Mesodermal cell (in vitro differentiated cells): ENCODE results near the gene DPH2.
A peak's percentile ranks its signal among the peaks of the same experiment; 100 is the strongest.

Experiments used
- H3K27ac ChIP-seq: 2 replicates; pipeline ENCODE4 v1.7.0; 2013; ENCODE audit warnings: mild to moderate bottlenecking, low read depth, low read length, moderate library complexity; ENCODE audit not compliant: severe bottlenecking
- H3K36me3 ChIP-seq: 2 replicates; pipeline ENCODE4 v1.7.1; 2013; ENCODE audit warnings: mild to moderate bottlenecking, low read length, moderate library complexity; ENCODE audit not compliant: control insufficient read depth, insufficient read depth
- H3K4me1 ChIP-seq: one replicate; pipeline ENCODE4 v1.7.1; 2013; ENCODE audit warnings: mild to moderate bottlenecking, low read length; ENCODE audit not compliant: insufficient read depth, control insufficient read depth, poor library complexity, severe bottlenecking
- H3K4me3 ChIP-seq: 2 replicates; pipeline ENCODE4 v1.7.0; 2013; ENCODE audit warnings: low read length, control low read depth, mild to moderate bottlenecking; ENCODE audit not compliant: insufficient read depth, poor library complexity, severe bottlenecking; ENCODE audit errors: extremely low read depth
- H3K9me3 ChIP-seq: 2 replicates; pipeline ENCODE4 v1.7.1; 2013; ENCODE audit warnings: mild to moderate bottlenecking, low read length, moderate library complexity; ENCODE audit not compliant: control insufficient read depth
- WGBS, 2 experiments: methylation state at CpG; one replicate each; pipeline ENCODE4 v1.1.5; 2013; ENCODE audit warnings: missing lambda C conversion rate in 2 of 2; ENCODE audit not compliant: insufficient coverage in 2 of 2; 5-methylcytosine and 5-hydroxymethylcytosine counted together

DPH2 gene

DNA sequence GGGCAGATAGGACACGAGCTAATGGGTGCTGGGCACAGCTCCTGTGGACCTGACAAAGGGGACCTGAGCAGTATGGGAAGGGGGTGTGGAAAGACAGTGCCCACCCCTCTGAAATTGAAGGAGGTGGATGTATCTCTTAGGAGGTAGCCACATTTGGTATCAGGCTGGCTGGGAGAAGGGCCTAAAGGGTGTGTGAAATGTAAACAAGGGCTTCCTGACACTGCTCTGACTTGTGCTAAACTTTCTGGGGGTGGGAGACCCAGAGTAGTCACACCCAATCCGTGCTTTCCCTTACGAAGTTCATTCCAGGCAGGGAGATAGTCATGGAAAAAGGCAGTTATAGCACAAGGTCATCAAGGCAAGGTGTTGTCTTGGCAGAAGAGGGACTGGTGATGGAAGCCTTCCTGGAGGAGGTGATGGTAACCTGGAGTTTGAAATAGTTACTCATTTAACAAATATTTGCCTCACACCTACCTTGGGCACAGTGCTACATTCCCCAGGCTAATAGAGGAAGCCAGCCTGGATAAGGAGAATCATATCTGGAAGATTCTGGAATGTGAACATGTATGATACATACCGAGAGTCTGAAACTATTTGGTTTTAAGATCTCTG lies 16.3 kb downstream of the DPH2 start:
- H3K27ac ChIP-seq, result no peak overlapping the region
- WGBS, 2 experiments, result 84 to 95% methylated on average over 4 of the region's 4 CpGs
- no peaks in the 10 kb centered on the region for H3K9me3 ChIP-seq
- H3K4me3 ChIP-seq, result no peak overlapping the region
- H3K4me1 ChIP-seq, result peaks cover 24% of the 10 kb centered on the region
- peaks cover 55% of the 10 kb centered on the region for H3K36me3 ChIP-seq

DNA sequence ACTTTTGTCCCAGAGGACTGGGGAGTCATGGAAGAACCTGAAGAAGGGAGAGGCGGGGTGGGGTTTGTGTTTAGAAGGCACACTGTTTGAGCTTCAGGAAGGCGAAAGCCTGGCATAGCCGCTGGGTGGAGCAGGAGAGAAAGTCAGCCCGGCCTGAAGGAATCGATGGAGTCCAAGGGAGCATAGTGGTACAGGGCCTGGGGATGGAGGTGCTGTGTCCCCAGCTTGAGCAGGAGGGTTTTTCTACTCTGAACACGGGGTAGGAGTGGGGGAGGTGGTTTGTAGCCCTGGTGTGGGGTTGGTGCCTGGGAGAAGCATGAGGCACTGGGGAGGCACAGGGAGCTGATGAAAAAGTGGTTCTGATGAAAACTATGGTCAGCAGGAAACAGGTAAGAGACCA lies 16.9 kb downstream of the DPH2 start:
- Histone ChIP-seq H3K9me3 (no peaks in the 10 kb centered on the region), H3K4me1 (peaks cover 24% of the 10 kb centered on the region), H3K27ac (no peak overlapping the region), H3K36me3 (peaks cover 49% of the 10 kb centered on the region), H3K4me3 (no peak overlapping the region)
- WGBS, 2 experiments, result 85 to 87% methylated on average over 5 to 6 of the region's 6 CpGs

DNA sequence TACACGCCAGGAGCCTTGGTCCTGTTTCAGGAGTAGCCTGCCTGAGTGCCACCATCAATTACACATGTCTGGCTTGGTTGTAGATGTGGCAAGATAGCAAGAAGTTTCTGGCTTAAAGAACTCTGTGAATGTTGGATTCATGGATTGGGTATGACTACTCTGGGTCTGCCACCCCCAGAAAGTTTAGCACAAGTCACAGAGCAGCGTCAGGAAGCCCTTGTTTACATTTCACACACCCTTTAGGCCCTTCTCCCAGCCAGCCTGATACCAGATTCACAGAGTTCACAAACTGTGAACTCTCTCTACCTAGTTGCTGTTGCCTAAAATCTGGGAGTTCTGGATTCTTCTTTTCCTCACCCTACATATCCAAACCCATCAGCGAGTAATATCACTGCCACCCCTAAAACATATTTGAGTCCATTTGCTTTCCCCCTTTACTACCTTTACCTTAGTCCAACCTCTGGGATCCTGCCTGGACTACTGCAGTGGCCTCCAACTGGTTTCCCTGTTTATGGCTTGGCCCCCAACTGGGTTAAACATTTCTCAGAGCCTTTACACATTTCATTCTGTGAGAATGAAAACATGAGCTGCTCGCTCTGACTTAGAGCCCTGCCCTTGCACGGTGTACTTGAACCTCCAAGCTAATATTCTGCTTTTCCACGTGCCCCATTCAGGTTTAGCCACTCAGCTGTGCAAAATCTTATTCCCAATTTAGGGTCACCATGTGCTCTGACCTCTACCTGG lies 17.5 kb downstream of the DPH2 start:
- Histone ChIP-seq H3K36me3 (peaks cover 43% of the 10 kb centered on the region), H3K9me3 (no peaks in the 10 kb centered on the region), H3K4me1 (peaks cover 24% of the 10 kb centered on the region), H3K4me3 (no peak overlapping the region), H3K27ac (peak overlapping the region; percentile 29)
- 92 to 95% methylated on average over 4 to 6 of the region's 6 CpGs for WGBS, 2 experiments

DNA sequence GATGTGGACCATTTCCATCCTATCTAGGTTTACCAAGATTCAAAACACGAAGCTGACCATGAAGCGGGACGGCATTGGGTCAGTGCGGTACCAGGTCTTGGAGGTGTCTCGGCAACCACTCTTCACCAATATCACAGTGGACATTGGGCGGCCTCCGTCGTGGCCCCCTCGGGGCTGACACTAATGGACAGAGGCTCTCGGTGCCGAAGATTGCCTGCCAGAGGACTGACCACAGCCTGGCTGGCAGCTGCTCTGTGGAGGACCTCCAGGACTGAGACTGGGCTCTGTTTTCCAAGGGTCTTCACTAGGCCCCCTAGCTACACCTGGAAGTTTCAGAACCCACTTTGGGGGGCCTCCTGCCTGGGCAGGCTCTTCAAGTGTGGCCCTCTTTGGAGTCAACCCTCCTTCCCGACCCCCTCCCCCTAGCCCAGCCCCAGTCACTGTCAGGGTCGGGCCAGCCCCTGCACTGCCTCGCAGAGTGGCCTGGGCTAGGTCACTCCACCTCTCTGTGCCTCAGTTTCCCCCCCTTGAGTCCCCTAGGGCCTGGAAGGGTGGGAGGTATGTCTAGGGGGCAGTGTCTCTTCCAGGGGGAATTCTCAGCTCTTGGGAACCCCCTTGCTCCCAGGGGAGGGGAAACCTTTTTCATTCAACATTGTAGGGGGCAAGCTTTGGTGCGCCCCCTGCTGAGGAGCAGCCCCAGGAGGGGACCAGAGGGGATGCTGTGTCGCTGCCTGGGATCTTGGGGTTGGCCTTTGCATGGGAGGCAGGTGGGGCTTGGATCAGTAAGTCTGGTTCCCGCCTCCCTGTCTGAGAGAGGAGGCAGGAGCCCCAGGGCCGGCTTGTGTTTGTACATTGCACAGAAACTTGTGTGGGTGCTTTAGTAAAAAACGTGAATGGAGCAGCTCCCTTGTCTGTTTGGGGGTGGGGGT lies 20.7 kb downstream of the DPH2 start:
- Histone ChIP-seq H3K9me3 (no peaks in the 10 kb centered on the region), H3K36me3 (peaks cover 12% of the 10 kb centered on the region), H3K4me3 (peak overlapping the region; percentile 59), H3K27ac (peak overlapping the region; percentile 45), H3K4me1 (peaks cover 24% of the 10 kb centered on the region)
- WGBS, 2 experiments, result 81 to 86% methylated on average over 16 of the region's 19 CpGs

DNA sequence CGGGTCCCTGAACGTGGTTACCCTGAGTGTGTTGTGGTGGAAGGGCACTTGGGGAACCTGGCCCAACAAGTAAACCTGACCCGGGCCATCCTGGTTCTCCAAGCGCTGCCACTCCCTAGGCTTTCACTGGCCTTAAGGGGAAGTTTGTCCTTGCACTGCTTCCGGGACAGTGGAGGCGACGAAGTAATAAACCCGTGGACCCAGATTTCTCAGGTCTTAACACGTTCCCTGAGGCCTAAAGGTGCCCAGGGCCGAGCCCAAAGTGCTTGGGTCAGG lies 21.3 kb downstream of the DPH2 start:
- Histone ChIP-seq H3K4me3 (peak overlapping the region; percentile 59), H3K9me3 (no peaks in the 10 kb centered on the region), H3K27ac (peak overlapping the region; percentile 45), H3K36me3 (peaks cover 6% of the 10 kb centered on the region), H3K4me1 (peaks cover 18% of the 10 kb centered on the region)
- 4 to 8% methylated on average over 8 to 10 of the region's 10 CpGs for WGBS, 2 experiments

DNA sequence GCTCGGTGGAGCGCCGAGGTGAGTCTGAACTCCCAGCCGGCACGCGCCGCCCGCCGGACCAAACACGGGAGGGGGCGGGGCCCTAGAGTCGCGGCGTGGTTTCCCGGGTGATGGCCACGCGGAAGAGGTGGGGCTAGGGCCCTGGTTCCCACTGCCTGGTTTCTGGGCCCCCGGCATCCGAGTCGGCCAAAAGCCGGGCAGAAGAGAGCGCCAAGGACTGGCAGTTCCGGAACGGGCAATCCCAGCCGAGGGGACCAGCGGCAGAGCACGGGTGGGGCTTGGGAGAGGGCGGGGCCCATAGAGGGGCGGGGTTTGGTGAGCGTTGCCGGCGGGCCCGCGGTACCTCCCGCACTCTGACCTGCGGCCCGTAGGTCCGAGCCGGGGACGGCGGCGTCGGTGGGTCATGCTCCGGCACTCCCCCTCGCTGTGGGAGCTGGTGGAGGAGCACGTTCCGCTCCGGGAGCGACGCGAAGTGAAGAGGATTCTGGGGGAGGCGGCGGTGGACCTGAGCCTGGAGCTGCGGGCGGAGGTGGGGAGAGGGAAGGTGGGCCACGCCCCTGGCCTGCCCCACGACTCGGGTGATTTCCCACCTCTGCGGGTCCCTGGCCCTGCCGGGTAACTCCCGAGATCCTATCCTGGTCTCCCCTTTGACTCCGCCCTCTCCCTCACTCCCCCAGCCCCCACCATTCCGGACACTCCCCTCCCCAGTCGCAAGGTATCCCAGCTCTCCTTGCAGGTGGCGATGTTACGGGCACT lies 21.8 kb downstream of the DPH2 start, which contains the start of gene CCDC24:
Gene CCDC24, plus strand, starts transcription at position 124 of the 756 bp plus-strand sequence. Its CDS starts 280 bp downstream, at position 404.
- 1% methylated on average over 40 to 60 of the region's 66 CpGs for WGBS, 2 experiments
- Histone ChIP-seq H3K27ac (peak within 1 kb of the TSS; percentile 45), H3K4me1 (peaks cover 16% of the 10 kb centered on the region), H3K9me3 (no peaks in the 10 kb centered on the region), H3K4me3 (peak within 1 kb of the TSS; percentile 59), H3K36me3 (peaks cover under 1% of the 10 kb centered on the region)

DNA sequence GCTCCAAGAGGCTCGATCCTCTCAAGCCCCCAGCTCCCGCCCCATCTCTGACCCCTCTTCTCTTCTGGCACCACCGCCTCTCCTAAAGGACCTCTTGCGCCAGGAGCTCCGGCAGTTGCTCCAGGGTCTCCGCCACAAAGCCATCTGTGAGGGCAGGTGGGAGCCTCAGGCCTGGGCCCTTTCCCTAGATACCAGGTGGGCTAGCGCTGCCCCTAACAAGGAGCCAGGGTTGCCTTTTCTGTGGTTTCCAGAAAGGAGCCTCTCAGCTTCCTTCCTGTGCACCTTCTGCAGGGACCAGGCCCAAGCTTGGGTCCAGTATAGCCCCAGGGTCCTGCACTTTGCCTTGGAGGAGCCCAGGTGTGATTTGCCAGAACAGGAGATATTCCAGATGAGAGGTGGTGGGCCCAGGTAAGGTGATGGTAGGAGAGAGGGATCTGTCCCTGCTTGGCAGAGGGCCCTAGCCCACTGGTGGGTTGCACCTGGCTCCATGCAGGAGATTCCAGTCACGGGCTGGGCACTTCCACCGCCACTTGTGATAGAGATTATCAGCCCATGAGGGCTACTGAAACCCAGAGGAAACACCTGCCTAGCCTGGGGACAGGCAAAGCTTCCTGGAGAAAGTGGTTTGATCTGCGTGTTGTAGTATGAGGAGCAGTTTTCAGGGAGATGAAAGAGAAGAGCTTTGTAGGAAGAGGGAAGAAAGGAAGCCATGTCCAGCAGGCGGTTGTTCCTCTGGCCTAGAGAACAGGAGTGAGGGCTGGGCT lies 22.6 kb downstream of the DPH2 start:
- H3K36me3 ChIP-seq, result no peaks in the 10 kb centered on the region
- H3K9me3 ChIP-seq, result no peaks in the 10 kb centered on the region
- H3K4me3 ChIP-seq, result peak overlapping the region; percentile 59
- 55 to 61% methylated on average over 11 of the region's 11 CpGs for WGBS, 2 experiments
- H3K27ac ChIP-seq, result no peak overlapping the region
- H3K4me1 ChIP-seq, result peaks cover 12% of the 10 kb centered on the region

DNA sequence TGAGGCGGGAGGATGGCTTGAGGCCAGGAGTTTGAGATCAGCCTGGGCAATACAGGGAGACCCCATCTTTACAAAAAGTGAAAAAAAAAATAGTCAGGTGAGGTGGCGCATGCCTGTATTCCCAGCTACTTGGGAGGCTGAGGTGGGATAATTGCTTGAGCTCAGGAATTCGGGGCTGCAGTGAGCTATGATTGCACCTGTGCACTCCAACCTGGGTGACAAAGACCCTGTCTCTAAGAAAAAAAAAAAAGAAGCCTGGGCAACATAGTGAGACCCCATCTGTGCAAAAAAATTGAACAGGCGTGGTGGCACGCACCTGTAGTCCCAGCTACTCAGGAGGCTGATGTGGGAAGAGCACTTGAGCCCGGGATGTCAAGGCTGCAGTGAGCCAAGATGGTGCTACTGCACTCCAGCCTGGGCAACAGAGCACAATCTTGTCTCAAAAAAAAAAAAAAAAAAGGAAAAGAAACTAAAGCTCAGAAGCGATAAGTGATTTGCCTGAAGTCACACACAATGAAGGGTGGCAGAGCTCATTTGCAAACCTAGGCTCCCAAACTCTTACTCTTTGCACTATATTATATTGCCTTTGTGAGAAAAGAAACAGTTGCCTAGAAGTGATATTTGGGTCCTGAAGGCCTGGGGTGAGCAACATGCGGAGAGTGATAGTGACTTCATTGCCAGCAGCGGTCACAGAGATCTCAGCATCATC lies 23.6 kb downstream of the DPH2 start:
- Histone ChIP-seq H3K4me3 (no peak overlapping the region), H3K9me3 (no peaks in the 10 kb centered on the region), H3K36me3 (no peaks in the 10 kb centered on the region), H3K4me1 (peaks cover 15% of the 10 kb centered on the region), H3K27ac (no peak overlapping the region)
- WGBS, 2 experiments, result 93 to 96% methylated on average over 7 to 8 of the region's 9 CpGs

DNA sequence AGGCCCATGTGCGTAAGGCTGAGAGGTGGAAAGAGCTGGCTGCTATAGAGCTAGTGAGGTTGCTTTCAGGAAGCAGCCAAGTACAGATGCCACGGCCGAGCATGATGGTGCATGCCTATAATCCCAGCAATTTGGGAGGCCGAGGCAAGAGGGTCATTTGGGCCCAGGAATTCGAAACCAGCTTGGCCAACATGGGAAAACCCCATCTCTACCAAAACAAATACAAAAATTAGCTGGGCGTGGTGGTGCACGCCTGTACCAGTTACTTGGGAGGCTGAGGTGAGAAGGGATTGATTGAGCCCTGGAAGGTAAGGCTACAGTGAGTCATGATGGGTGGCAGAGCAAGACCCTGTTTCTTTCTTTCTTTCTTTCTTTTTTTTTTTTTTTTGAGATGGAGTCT lies 24.3 kb downstream of the DPH2 start:
- WGBS, 2 experiments, result 89 to 100% methylated on average over 4 of the region's 7 CpGs
- H3K4me3 ChIP-seq, result no peak overlapping the region
- H3K4me1 ChIP-seq, result peaks cover 15% of the 10 kb centered on the region
- no peaks in the 10 kb centered on the region for H3K9me3 ChIP-seq
- no peaks in the 10 kb centered on the region for H3K36me3 ChIP-seq
- no peak overlapping the region for H3K27ac ChIP-seq
